Natural killer cell (primary cell): ENCODE results near the gene POLR1B. TPM values are rescaled to one million over a fixed set of nuclear protein-coding genes. Genes with fewer than 3 reads are reported as not detected.

Source experiments
- ATAC-seq, 3 donors: fragments of 150-1000 bp in 2 of 3; fragments of 200-7000 bp in 1 of 3; cut with Tn5 transposase; 1 replicate in 1 of 3; 2 replicates in 2 of 3; pipeline ENCODE4 v1.10.0; 2021; ENCODE audit warnings: mild to moderate bottlenecking in 2 of 3, moderate library complexity in 2 of 3
- DNase-seq, 2 donors: peaks; one replicate each; pipeline versions ENCODE4 v3.0.0 to v3.0.0-alpha.2; 2013 to 2021; ENCODE audit warnings: mixed read lengths in 1 of 2
- H3K27ac ChIP-seq: one replicate; pipeline ENCODE4 v1.5.1; 2013; ENCODE audit warnings: mild to moderate bottlenecking, low read length
- H3K27me3 ChIP-seq: one replicate; pipeline ENCODE4 v1.6.1; 2013; ENCODE audit warnings: low read length; ENCODE audit not compliant: control insufficient read depth, insufficient read depth
- H3K36me3 ChIP-seq: one replicate; pipeline ENCODE4 v1.6.1; 2013; ENCODE audit warnings: low read length; ENCODE audit not compliant: control insufficient read depth, insufficient read depth
- H3K4me1 ChIP-seq: one replicate; pipeline ENCODE4 v1.6.1; 2013; ENCODE audit warnings: low read length; ENCODE audit not compliant: control insufficient read depth, insufficient read depth
- H3K4me3 ChIP-seq: one replicate; pipeline ENCODE4 v1.5.1; 2013; ENCODE audit warnings: low read length
- H3K9me3 ChIP-seq: one replicate; pipeline ENCODE4 v1.6.1; 2013; ENCODE audit warnings: low read length; ENCODE audit not compliant: control insufficient read depth, insufficient read depth
- H3K27ac Mint-ChIP-seq, 2 donors: one replicate each; pipeline ENCODE4 v1.8.0; 2022; ENCODE audit warnings: mild to moderate bottlenecking in 2 of 2, mixed read lengths in 2 of 2, moderate library complexity in 1 of 2
- H3K27me3 Mint-ChIP-seq, 2 donors: one replicate each; pipeline ENCODE4 v1.8.0; 2022; ENCODE audit warnings: low read depth in 2 of 2, mixed read lengths in 2 of 2
- H3K36me3 Mint-ChIP-seq: one replicate; pipeline ENCODE4 v1.8.0; 2022; ENCODE audit warnings: mixed read lengths
- H3K4me1 Mint-ChIP-seq, 2 donors: one replicate each; pipeline ENCODE4 v1.8.0; 2022; ENCODE audit warnings: mixed read lengths in 2 of 2
- H3K4me3 Mint-ChIP-seq: one replicate; pipeline ENCODE4 v1.8.0; 2022; ENCODE audit warnings: mild to moderate bottlenecking, moderate library complexity, mixed read lengths
- H3K9me3 Mint-ChIP-seq, 2 donors: one replicate each; pipeline ENCODE4 v1.8.0; 2022; ENCODE audit warnings: mixed read lengths in 2 of 2
- CTCF ChIP-seq: fragments of 200-600 bp; IDR thresholded peaks from one replicate; pipeline ENCODE4 v1.8.0; 2022; ENCODE audit warnings: antibody characterized with exemption
- WGBS: methylation state at CpG from one replicate; pipeline ENCODE4 v1.1.7; 2013; ENCODE audit warnings: missing lambda C conversion rate; ENCODE audit not compliant: insufficient coverage; 5-methylcytosine and 5-hydroxymethylcytosine counted together
- intact Hi-C: fragments of 100-400 bp; cut with micrococcal nuclease; formaldehyde crosslinking; loops from one replicate; pipeline ENCODE4 v1.14.2; 2022
- total RNA-seq, 4 donors: library from RNA; stranded (reverse); fragments of 120-200 nt in 1 of 4; gene quantifications; one replicate each; pipeline versions ENCODE4 v1.2.3 to v1.2.4, GENCODE V29; 2013 to 2022

POLR1B gene
- total RNA-seq, 3 donors from 2014 or later (not counting 1 experiment from before 2014, with no cell fraction given), result 16.2 to 26.5 (median 22.1) TPM

GRCh38 chr2:112516801-112517200 lies 25.5 kb upstream of the POLR1B start:
- DNase-seq (no peak), ATAC-seq (no peak)
- H3K9me3 ChIP-seq, result no peaks in the 10 kb centered on the region
- no peak overlapping the region for H3K27ac ChIP-seq
- WGBS, result 100% methylated on average over 2 of the region's 3 CpGs
- TF ChIP-seq CTCF, result no peak
- H3K27me3 ChIP-seq, result no peaks in the 10 kb centered on the region
- no peaks in the 10 kb centered on the region for H3K4me1 ChIP-seq
- Mint-ChIP-seq H3K4me3 (no peak overlapping the region), H3K36me3 (no peaks in the 10 kb centered on the region), H3K27me3 (no peaks in the 10 kb centered on the region), H3K27ac (no peak overlapping the region), H3K9me3 (no peaks in the 10 kb centered on the region), H3K4me1 (no peaks in the 10 kb centered on the region)
- intact Hi-C loops, result no loop called here
- H3K4me3 ChIP-seq, result no peak overlapping the region
- H3K36me3 ChIP-seq, result peaks cover 11% of the 10 kb centered on the region

- H3K27me3 ChIP-seq, result no peaks in the 10 kb centered on the region
- no peaks in the 10 kb centered on the region for H3K9me3 ChIP-seq
- H3K27ac ChIP-seq, result no peak overlapping the region
- H3K27ac Mint-ChIP-seq, result no peak overlapping the region
- DNase-seq, result no peak
- 93% methylated on average over 7 of the region's 7 CpGs for WGBS
- H3K9me3 Mint-ChIP-seq, result no peaks in the 10 kb centered on the region
- H3K27me3 Mint-ChIP-seq, result no peaks in the 10 kb centered on the region
- H3K36me3 Mint-ChIP-seq, result no peaks in the 10 kb centered on the region
- H3K36me3 ChIP-seq, result peaks cover 17% of the 10 kb centered on the region
- no peak overlapping the region for H3K4me3 ChIP-seq
- H3K4me1 Mint-ChIP-seq, result no peaks in the 10 kb centered on the region
- no peak for ATAC-seq
- H3K4me1 ChIP-seq, result no peaks in the 10 kb centered on the region
- H3K4me3 Mint-ChIP-seq, result no peak overlapping the region
- no peak for TF ChIP-seq CTCF
- intact Hi-C loops, result no loop called here
Measured at GRCh38 chr2:112518807-112519206, 23.5 kb upstream of the POLR1B start.

- intact Hi-C loops, result no loop called here
- no peak overlapping the region for H3K27ac ChIP-seq
- ATAC-seq (no peak), DNase-seq (no peak)
- Mint-ChIP-seq H3K4me3 (no peak overlapping the region), H3K36me3 (no peaks in the 10 kb centered on the region), H3K4me1 (no peaks in the 10 kb centered on the region), H3K9me3 (no peaks in the 10 kb centered on the region), H3K27me3 (no peaks in the 10 kb centered on the region), H3K27ac (no peak overlapping the region)
- H3K4me3 ChIP-seq, result no peak overlapping the region
- no peaks in the 10 kb centered on the region for H3K4me1 ChIP-seq
- peaks cover 17% of the 10 kb centered on the region for H3K36me3 ChIP-seq
- WGBS, result 92% methylated on average over 9 of the region's 9 CpGs
- no peak for TF ChIP-seq CTCF
- H3K27me3 ChIP-seq, result no peaks in the 10 kb centered on the region
- no peaks in the 10 kb centered on the region for H3K9me3 ChIP-seq
Measured at GRCh38 chr2:112519506-112519905, 22.8 kb upstream of the POLR1B start.

- Histone ChIP-seq H3K4me1 (no peaks in the 10 kb centered on the region), H3K4me3 (no peak overlapping the region), H3K27me3 (no peaks in the 10 kb centered on the region), H3K36me3 (peaks cover 17% of the 10 kb centered on the region), H3K27ac (no peak overlapping the region), H3K9me3 (no peaks in the 10 kb centered on the region)
- TF ChIP-seq CTCF, result no peak
- H3K27ac Mint-ChIP-seq, result no peak overlapping the region
- no peaks in the 10 kb centered on the region for H3K4me1 Mint-ChIP-seq
- WGBS, result 67% methylated on average over 7 of the region's 7 CpGs
- no peaks in the 10 kb centered on the region for H3K27me3 Mint-ChIP-seq
- intact Hi-C loops, result no loop called here
- ATAC-seq, result no peak
- H3K4me3 Mint-ChIP-seq, result no peak overlapping the region
- no peaks in the 10 kb centered on the region for H3K36me3 Mint-ChIP-seq
- no peak for DNase-seq
- H3K9me3 Mint-ChIP-seq, result no peaks in the 10 kb centered on the region
Measured at GRCh38 chr2:112520234-112520783, 22.0 kb upstream of the POLR1B start.
